GM23338 (cell line): ENCODE data around the gene CD74. TPM values are rescaled to one million over a fixed set of nuclear protein-coding genes. Genes with fewer than 3 reads are reported as not detected.

ENCODE experiments used
- ATAC-seq: fragments of 200-7000 bp; cut with Tn5 transposase; 3 replicates; pipeline ENCODE4 v1.9.1; 2020
- DNase-seq: peaks from one replicate; pipeline ENCODE4 v3.0.0-alpha.2; 2015; ENCODE audit warnings: low spot score
- H2AFZ ChIP-seq: fragments of 200-600 bp; sonication (generic); 2 replicates; pipeline ENCODE4 v1.8.0; 2016; ENCODE audit warnings: antibody characterized with exemption, mild to moderate bottlenecking, moderate library complexity
- H3F3A ChIP-seq: fragments of 200-600 bp; sonication (generic); replicated peaks from 2 replicates; pipeline ENCODE4 v1.8.0; 2017; ENCODE audit warnings: antibody characterized with exemption, mixed run types, low read depth
- H3K27ac ChIP-seq: fragments of 200-600 bp; sonication (generic); 2 replicates; pipeline ENCODE4 v1.6.1; 2016; ENCODE audit warnings: low read depth
- H3K27me3 ChIP-seq: fragments of 200-600 bp; sonication (generic); 2 replicates; pipeline ENCODE4 v1.8.0; 2016; ENCODE audit warnings: mild to moderate bottlenecking, mixed run types, moderate library complexity; ENCODE audit not compliant: insufficient read depth
- H3K36me3 ChIP-seq: fragments of 200-600 bp; sonication (generic); 2 replicates; pipeline ENCODE4 v1.8.0; 2016; ENCODE audit warnings: mild to moderate bottlenecking; ENCODE audit not compliant: insufficient read depth
- H3K4me1 ChIP-seq: fragments of 200-600 bp; sonication (generic); 2 replicates; pipeline ENCODE4 v1.8.0; 2016; ENCODE audit warnings: mild to moderate bottlenecking, moderate library complexity; ENCODE audit not compliant: insufficient read depth
- H3K4me2 ChIP-seq: fragments of 200-600 bp; sonication (generic); 2 replicates; pipeline ENCODE4 v1.7.1; 2017; ENCODE audit warnings: mixed run types
- H3K4me3 ChIP-seq: fragments of 200-600 bp; sonication (generic); 2 replicates; pipeline ENCODE4 v1.6.1; 2016; ENCODE audit warnings: mixed run types
- H3K79me2 ChIP-seq: fragments of 200-600 bp; sonication (generic); replicated peaks from 2 replicates; pipeline ENCODE4 v1.8.0; 2017; ENCODE audit warnings: mild to moderate bottlenecking; ENCODE audit not compliant: insufficient read depth
- H3K9me2 ChIP-seq: fragments of 200-600 bp; sonication (generic); 2 replicates; pipeline ENCODE4 v1.8.0; 2017; ENCODE audit not compliant: insufficient read depth
- H4K20me1 ChIP-seq: fragments of 200-600 bp; sonication (generic); replicated peaks from 2 replicates; pipeline ENCODE4 v1.8.0; 2017; ENCODE audit warnings: mild to moderate bottlenecking; ENCODE audit not compliant: insufficient read depth
- H3K27ac Mint-ChIP-seq: 2 replicates; pipeline ENCODE4 v1.8.0; 2020; ENCODE audit warnings: inconsistent platforms, mild to moderate bottlenecking, moderate library complexity, mixed read lengths
- H3K27me3 Mint-ChIP-seq: 3 replicates; pipeline ENCODE4 v1.8.0; 2022; ENCODE audit warnings: low read depth, mild to moderate bottlenecking, moderate library complexity, mixed read lengths, inconsistent platforms; ENCODE audit not compliant: insufficient read depth, poor library complexity
- H3K36me3 Mint-ChIP-seq: 3 replicates; pipeline ENCODE4 v1.8.0; 2021; ENCODE audit warnings: low read depth, mild to moderate bottlenecking, inconsistent platforms, moderate library complexity, mixed read lengths
- H3K4me1 Mint-ChIP-seq: 3 replicates; pipeline ENCODE4 v1.8.0; 2020; ENCODE audit warnings: mild to moderate bottlenecking, inconsistent platforms, mixed read lengths
- H3K4me3 Mint-ChIP-seq: 3 replicates; pipeline ENCODE4 v1.8.0; 2021; ENCODE audit warnings: moderate library complexity, mild to moderate bottlenecking, inconsistent platforms, mixed read lengths
- H3K9me3 Mint-ChIP-seq: 3 replicates; pipeline ENCODE4 v1.8.0; 2020; ENCODE audit warnings: moderate library complexity, mild to moderate bottlenecking, inconsistent platforms, mixed read lengths
- CREB1 ChIP-seq: fragments of 250-450 bp; sonication (Bioruptor Pico); IDR thresholded peaks from 2 replicates; pipeline ENCODE4 v1.5.0; 2020; ENCODE audit warnings: low read depth, mild to moderate bottlenecking, moderate library complexity
- EZH2 ChIP-seq: fragments of 200-600 bp; sonication (generic); IDR thresholded peaks from one replicate; pipeline ENCODE4 v1.8.0; 2017; ENCODE audit warnings: antibody characterized with exemption, mild to moderate bottlenecking, low read depth; ENCODE audit not compliant: unreplicated experiment
- JUNB ChIP-seq: IDR thresholded peaks from one replicate; pipeline ENCODE4 v1.6.1; 2016; ENCODE audit warnings: antibody characterized with exemption; ENCODE audit not compliant: unreplicated experiment
- NANOG ChIP-seq: IDR thresholded peaks from 2 replicates; pipeline ENCODE4 v1.6.1; 2016; ENCODE audit warnings: antibody characterized with exemption, borderline replicate concordance
- POLR2AphosphoS5 ChIP-seq: IDR thresholded peaks from 2 replicates; pipeline ENCODE4 v1.6.1; 2016; ENCODE audit warnings: antibody characterized with exemption, low read depth
- STAT1 ChIP-seq: IDR thresholded peaks from one replicate; pipeline ENCODE4 v1.6.1; 2016; ENCODE audit warnings: antibody characterized with exemption; ENCODE audit not compliant: unreplicated experiment
- ZNF114 ChIP-seq: fragments of 250-450 bp; sonication (Bioruptor Pico); IDR thresholded peaks from 2 replicates; pipeline ENCODE4 v1.5.0; 2020; ENCODE audit warnings: mild to moderate bottlenecking, moderate library complexity
- ZNF331 ChIP-seq: fragments of 250-450 bp; sonication (Bioruptor Pico); IDR thresholded peaks from 2 replicates; pipeline ENCODE4 v1.5.0; 2020; ENCODE audit warnings: low read depth, mild to moderate bottlenecking, moderate library complexity
- polyA plus RNA-seq: library from polyadenylated mRNA; unstranded; fragments of >200 nt; fragmentation: Nextera tagmentation; extraction: Ambion mirVana; gene quantifications from 2 replicates; pipeline ENCODE4 v1.2.1, GENCODE V29; 2016
- total RNA-seq: library from RNA; depleted of rRNA; stranded (reverse); fragments of >200 nt; shearing (Covaris generic); gene quantifications from 2 replicates; pipeline ENCODE4 v1.2.3, GENCODE V29; 2014
- TF ChIP-seq, protein P1 (sequence below): fragments of 250-450 bp; sonication (Bioruptor Pico); IDR thresholded peaks from 2 replicates; pipeline ENCODE4 v1.5.0; 2020; ENCODE audit warnings: mild to moderate bottlenecking, moderate library complexity
- TF ChIP-seq, protein P2 (sequence below), 2 experiments: fragments of 200-600 bp in 1 of 2; sonication (generic) in 1 of 2; conservative IDR thresholded peaks; 2 replicates each; pipeline versions ENCODE4 v1.5.1 to v1.6.1; 2016 to 2017; ENCODE audit warnings: antibody characterized with exemption in 2 of 2, low read depth in 2 of 2, mild to moderate bottlenecking in 2 of 2, moderate library complexity in 1 of 2

The CD74 gene
- total and polyA plus RNA-seq, 2 experiments from 2014 or later: 49.8 to 98.4 TPM

DNA sequence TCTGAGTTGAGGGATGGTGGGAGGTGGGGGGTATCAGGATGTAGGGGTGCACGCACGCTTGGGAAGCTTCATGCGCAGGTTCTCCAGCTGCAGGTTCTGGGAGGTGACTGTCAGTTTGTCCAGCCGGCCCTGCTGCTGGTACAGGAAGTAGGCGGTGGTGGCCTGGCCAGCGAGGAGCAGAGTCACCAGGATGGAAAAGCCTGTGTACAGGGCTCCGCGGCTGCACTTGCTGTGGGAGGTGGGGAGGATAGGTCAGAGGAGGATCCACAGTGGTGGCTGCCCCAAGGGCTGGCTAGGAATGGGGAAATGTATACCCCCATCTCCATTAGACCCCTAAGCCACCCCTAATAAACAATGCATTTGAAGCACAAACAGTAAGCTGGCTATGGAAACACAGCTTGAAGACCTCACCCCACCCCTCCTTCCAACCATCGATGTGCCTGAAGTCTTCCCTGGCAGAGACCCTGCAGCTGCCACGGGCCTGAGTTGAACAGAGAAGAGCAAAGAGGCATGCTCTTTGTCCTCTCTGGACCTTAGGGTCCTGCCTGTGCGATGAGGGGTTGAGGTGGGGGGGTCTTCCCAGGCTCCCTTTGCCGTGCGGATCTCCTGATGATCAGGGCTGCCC lies 5.5 kb downstream of the CD74 start (continued):
- TF ChIP-seq CREB1 (CRISPR knock-in tag) (no peak), ZNF331 (CRISPR knock-in tag) (no peak), POLR2AphosphoS5 (no peak), JUNB (no peak)
- TF ChIP-seq, protein P1, sequence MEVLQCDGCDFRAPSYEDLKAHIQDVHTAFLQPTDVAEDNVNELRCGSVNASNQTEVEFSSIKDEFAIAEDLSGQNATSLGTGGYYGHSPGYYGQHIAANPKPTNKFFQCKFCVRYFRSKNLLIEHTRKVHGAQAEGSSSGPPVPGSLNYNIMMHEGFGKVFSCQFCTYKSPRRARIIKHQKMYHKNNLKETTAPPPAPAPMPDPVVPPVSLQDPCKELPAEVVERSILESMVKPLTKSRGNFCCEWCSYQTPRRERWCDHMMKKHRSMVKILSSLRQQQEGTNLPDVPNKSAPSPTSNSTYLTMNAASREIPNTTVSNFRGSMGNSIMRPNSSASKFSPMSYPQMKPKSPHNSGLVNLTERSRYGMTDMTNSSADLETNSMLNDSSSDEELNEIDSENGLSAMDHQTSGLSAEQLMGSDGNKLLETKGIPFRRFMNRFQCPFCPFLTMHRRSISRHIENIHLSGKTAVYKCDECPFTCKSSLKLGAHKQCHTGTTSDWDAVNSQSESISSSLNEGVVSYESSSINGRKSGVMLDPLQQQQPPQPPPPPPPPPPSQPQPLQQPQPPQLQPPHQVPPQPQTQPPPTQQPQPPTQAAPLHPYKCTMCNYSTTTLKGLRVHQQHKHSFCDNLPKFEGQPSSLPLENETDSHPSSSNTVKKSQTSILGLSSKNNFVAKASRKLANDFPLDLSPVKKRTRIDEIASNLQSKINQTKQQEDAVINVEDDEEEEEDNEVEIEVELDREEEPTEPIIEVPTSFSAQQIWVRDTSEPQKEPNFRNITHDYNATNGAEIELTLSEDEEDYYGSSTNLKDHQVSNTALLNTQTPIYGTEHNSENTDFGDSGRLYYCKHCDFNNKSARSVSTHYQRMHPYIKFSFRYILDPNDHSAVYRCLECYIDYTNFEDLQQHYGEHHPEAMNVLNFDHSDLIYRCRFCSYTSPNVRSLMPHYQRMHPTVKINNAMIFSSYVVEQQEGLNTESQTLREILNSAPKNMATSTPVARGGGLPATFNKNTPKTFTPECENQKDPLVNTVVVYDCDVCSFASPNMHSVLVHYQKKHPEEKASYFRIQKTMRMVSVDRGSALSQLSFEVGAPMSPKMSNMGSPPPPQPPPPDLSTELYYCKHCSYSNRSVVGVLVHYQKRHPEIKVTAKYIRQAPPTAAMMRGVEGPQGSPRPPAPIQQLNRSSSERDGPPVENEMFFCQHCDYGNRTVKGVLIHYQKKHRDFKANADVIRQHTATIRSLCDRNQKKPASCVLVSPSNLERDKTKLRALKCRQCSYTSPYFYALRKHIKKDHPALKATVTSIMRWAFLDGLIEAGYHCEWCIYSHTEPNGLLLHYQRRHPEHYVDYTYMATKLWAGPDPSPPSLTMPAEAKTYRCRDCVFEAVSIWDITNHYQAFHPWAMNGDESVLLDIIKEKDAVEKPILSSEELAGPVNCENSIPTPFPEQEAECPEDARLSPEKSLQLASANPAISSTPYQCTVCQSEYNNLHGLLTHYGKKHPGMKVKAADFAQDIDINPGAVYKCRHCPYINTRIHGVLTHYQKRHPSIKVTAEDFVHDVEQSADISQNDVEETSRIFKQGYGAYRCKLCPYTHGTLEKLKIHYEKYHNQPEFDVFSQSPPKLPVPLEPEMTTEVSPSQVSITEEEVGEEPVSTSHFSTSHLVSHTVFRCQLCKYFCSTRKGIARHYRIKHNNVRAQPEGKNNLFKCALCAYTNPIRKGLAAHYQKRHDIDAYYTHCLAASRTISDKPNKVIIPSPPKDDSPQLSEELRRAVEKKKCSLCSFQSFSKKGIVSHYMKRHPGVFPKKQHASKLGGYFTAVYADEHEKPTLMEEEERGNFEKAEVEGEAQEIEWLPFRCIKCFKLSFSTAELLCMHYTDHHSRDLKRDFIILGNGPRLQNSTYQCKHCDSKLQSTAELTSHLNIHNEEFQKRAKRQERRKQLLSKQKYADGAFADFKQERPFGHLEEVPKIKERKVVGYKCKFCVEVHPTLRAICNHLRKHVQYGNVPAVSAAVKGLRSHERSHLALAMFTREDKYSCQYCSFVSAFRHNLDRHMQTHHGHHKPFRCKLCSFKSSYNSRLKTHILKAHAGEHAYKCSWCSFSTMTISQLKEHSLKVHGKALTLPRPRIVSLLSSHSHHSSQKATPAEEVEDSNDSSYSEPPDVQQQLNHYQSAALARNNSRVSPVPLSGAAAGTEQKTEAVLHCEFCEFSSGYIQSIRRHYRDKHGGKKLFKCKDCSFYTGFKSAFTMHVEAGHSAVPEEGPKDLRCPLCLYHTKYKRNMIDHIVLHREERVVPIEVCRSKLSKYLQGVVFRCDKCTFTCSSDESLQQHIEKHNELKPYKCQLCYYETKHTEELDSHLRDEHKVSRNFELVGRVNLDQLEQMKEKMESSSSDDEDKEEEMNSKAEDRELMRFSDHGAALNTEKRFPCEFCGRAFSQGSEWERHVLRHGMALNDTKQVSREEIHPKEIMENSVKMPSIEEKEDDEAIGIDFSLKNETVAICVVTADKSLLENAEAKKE: no peak

GRCh38 chr5:150406723-150407095 lies 6.0 kb downstream of the CD74 start:
- no peak for ATAC-seq
- DNase-seq: no peak
- no peak overlapping the region for H3K4me3 Mint-ChIP-seq
- no peak overlapping the region for H3K27ac ChIP-seq
- no peaks in the 10 kb centered on the region; the same call in 1 of the 2 replicates for H3K36me3 ChIP-seq
- peaks cover 13% of the 10 kb centered on the region for H3K27me3 Mint-ChIP-seq
- H3F3A ChIP-seq: no peaks in the 10 kb centered on the region; the same call in 1 of the 2 replicates
- H2AFZ ChIP-seq: no peak overlapping the region
- H3K4me1 ChIP-seq: peaks cover 19% of the 10 kb centered on the region; the same call in 1 of the 2 replicates
- H4K20me1 ChIP-seq: no peaks in the 10 kb centered on the region; the same call in 1 of the 2 replicates
- TF ChIP-seq NANOG (no peak), EZH2 (no peak), STAT1 (no peak), ZNF114 (CRISPR knock-in tag) (no peak)
- TF ChIP-seq, protein P2, sequence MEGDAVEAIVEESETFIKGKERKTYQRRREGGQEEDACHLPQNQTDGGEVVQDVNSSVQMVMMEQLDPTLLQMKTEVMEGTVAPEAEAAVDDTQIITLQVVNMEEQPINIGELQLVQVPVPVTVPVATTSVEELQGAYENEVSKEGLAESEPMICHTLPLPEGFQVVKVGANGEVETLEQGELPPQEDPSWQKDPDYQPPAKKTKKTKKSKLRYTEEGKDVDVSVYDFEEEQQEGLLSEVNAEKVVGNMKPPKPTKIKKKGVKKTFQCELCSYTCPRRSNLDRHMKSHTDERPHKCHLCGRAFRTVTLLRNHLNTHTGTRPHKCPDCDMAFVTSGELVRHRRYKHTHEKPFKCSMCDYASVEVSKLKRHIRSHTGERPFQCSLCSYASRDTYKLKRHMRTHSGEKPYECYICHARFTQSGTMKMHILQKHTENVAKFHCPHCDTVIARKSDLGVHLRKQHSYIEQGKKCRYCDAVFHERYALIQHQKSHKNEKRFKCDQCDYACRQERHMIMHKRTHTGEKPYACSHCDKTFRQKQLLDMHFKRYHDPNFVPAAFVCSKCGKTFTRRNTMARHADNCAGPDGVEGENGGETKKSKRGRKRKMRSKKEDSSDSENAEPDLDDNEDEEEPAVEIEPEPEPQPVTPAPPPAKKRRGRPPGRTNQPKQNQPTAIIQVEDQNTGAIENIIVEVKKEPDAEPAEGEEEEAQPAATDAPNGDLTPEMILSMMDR (conservative IDR thresholded peaks at IDR 0.05; ENCODE audit: low read depth in 2 of 2): no peak
- H3K36me3 Mint-ChIP-seq: peaks cover 4% of the 10 kb centered on the region
- peaks cover 26% of the 10 kb centered on the region for H3K4me1 Mint-ChIP-seq
- no peak overlapping the region for H3K27ac Mint-ChIP-seq
- no peak overlapping the region for H3K4me2 ChIP-seq
- no peaks in the 10 kb centered on the region; the same call in 2 of the 3 replicates for H3K9me3 Mint-ChIP-seq
- no peaks in the 10 kb centered on the region for H3K27me3 ChIP-seq
- no peaks in the 10 kb centered on the region for H3K79me2 ChIP-seq
- H3K9me2 ChIP-seq: no peaks in the 10 kb centered on the region
- H3K4me3 ChIP-seq: no peak overlapping the region
